ENCODE data around the gene ARRDC2. TPM values are rescaled to one million over a fixed set of nuclear protein-coding genes. Genes with fewer than 3 reads are reported as not detected.

The ARRDC2 gene
- total and polyA plus RNA-seq, 2 of the 13 experiments (the other 11 are each of a cell fraction or from before 2014, with no cell fraction given): 2.1 to 3.4 TPM

- TF ChIP-seq SIN3A (IDR thresholded peaks at IDR 0.05; ENCODE audit: borderline replicate concordance, low read depth, low read length): 0 out of 2 replicates have a peak, but pooled peaks have one; percentile 63
- peak; percentile 71; the same call in 1 of the 2 replicates for TF ChIP-seq HNF1B (CRISPR knock-in tag; IDR thresholded peaks at IDR 0.05)
- no peak for TF ChIP-seq ADNP (CRISPR knock-in tag; IDR thresholded peaks at IDR 0.05)
- TF ChIP-seq HOXD1 (CRISPR knock-in tag; IDR thresholded peaks at IDR 0.05): no peak
- no peak for TF ChIP-seq PLSCR1 (CRISPR knock-in tag; IDR thresholded peaks at IDR 0.05; ENCODE audit: borderline replicate concordance)
- TF ChIP-seq HOMEZ (CRISPR knock-in tag; IDR thresholded peaks at IDR 0.05; ENCODE audit: low read depth): peak; percentile 74
- TF ChIP-seq FUBP1 (CRISPR knock-in tag; IDR thresholded peaks at IDR 0.05; ENCODE audit: borderline replicate concordance): no peak
- 0 out of 2 replicates have a peak, but pooled peaks have one; percentile 54 for TF ChIP-seq ZBTB33 (CRISPR knock-in tag; IDR thresholded peaks at IDR 0.05)
- TF ChIP-seq FOXO1 (CRISPR knock-in tag; IDR thresholded peaks at IDR 0.05): peak; percentile 57; the same call in 1 of the 2 replicates
- 0 out of 2 replicates have a peak, but pooled peaks have one; percentile 44 for TF ChIP-seq ZBTB10 (CRISPR knock-in tag; IDR thresholded peaks at IDR 0.05; ENCODE audit: borderline replicate concordance)
- TF ChIP-seq ZBTB4 (CRISPR knock-in tag; IDR thresholded peaks at IDR 0.05; ENCODE audit: borderline replicate concordance): no peak
Observed at GRCh38 chr19:18013210-18014111, 5.5 kb downstream of the ARRDC2 start (continued).
